OCI-LY7 (cell line): ENCODE data around the gene ABCA8. TPM values are rescaled to one million over a fixed set of nuclear protein-coding genes. Genes with fewer than 3 reads are reported as not detected.

ENCODE experiments used
- BruUV-seq: library from RNA; stranded (reverse); fragments of 400-500 nt; replicated peaks from 2 replicates; lab custom pipeline; 2021; lab: Mats Ljungman, UMichigan
- CTCF ChIA-PET: fragments of 300-600 bp; sonication (Branson Sonifier 250); formaldehyde crosslinking; loops from one replicate; lab custom pipeline; 2022; ENCODE audit warnings: antibody characterized with exemption; ENCODE audit not compliant: unreplicated experiment; lab: Charles Lee
- POLR2A ChIA-PET: fragments of 300-600 bp; sonication (Branson Sonifier 250); formaldehyde crosslinking; loops from one replicate; lab custom pipeline; 2022; ENCODE audit warnings: antibody characterized with exemption; lab: Charles Lee
- DNase-seq: peaks from one replicate; pipeline ENCODE4 v3.0.0-alpha.2; 2015; ENCODE audit warnings: low spot score
- H2AFZ ChIP-seq: fragments of 200-600 bp; sonication (generic), shearing (Covaris generic); 2 replicates; pipeline ENCODE4 v1.6.1; 2014; ENCODE audit warnings: mild to moderate bottlenecking, antibody characterized with exemption, low read length, moderate library complexity
- H3K27ac ChIP-seq: fragments of 200-600 bp; sonication (generic); 2 replicates; pipeline ENCODE4 v1.5.1; 2014; ENCODE audit warnings: mixed run types, low read depth, mild to moderate bottlenecking, moderate library complexity, low read length, inconsistent platforms; ENCODE audit not compliant: poor library complexity, severe bottlenecking
- H3K36me3 ChIP-seq: fragments of 200-600 bp; sonication (generic); 2 replicates; pipeline ENCODE4 v1.6.1; 2014; ENCODE audit warnings: mild to moderate bottlenecking, antibody characterized with exemption, low read length, moderate library complexity, mixed read lengths; ENCODE audit not compliant: insufficient read depth
- H3K4me1 ChIP-seq: fragments of 200-600 bp; sonication (generic); 2 replicates; pipeline ENCODE4 v1.5.1; 2014; ENCODE audit warnings: mild to moderate bottlenecking, low read length; ENCODE audit not compliant: insufficient read depth, poor library complexity, severe bottlenecking
- H3K4me2 ChIP-seq: fragments of 200-600 bp; sonication (generic); 2 replicates; pipeline ENCODE4 v1.6.1; 2014; ENCODE audit warnings: mild to moderate bottlenecking, low read length
- H3K4me3 ChIP-seq: fragments of 200-600 bp; sonication (generic); 2 replicates; pipeline ENCODE4 v1.5.1; 2014; ENCODE audit warnings: mild to moderate bottlenecking, low read depth, low read length; ENCODE audit not compliant: poor library complexity, severe bottlenecking
- H3K79me2 ChIP-seq: fragments of 200-600 bp; sonication (generic); 2 replicates; pipeline ENCODE4 v1.6.1; 2016; ENCODE audit warnings: low read depth, mild to moderate bottlenecking, low read length, moderate library complexity, mixed read lengths; ENCODE audit not compliant: insufficient read depth
- H3K9me2 ChIP-seq: fragments of 200-600 bp; sonication (generic); 2 replicates; pipeline ENCODE4 v1.6.1; 2016; ENCODE audit warnings: mild to moderate bottlenecking, low read length, mixed read lengths; ENCODE audit not compliant: insufficient read depth
- H3K9me3 ChIP-seq: fragments of 200-600 bp; sonication (generic); 2 replicates; pipeline ENCODE4 v1.6.1; 2014; ENCODE audit warnings: mild to moderate bottlenecking, mixed run types, low read length, mixed read lengths
- H4K20me1 ChIP-seq: fragments of 200-600 bp; sonication (generic); 2 replicates; pipeline ENCODE4 v1.6.1; 2014; ENCODE audit warnings: mild to moderate bottlenecking, antibody characterized with exemption, low read length, moderate library complexity, mixed read lengths; ENCODE audit not compliant: insufficient read depth
- EZH2phosphoT487 ChIP-seq: fragments of 200-600 bp; sonication (generic); IDR thresholded peaks from 2 replicates; pipeline ENCODE4 v1.6.1; 2018; ENCODE audit warnings: low read depth, borderline replicate concordance, mild to moderate bottlenecking, mixed run types, antibody characterized with exemption, low read length, moderate library complexity, mixed read lengths
- intact Hi-C: fragments of 100-400 bp; cut with micrococcal nuclease; formaldehyde crosslinking; loops from one replicate; pipeline ENCODE4 v1.10.0; 2022; ENCODE audit not compliant: unreplicated experiment
- total RNA-seq, 2 experiments: library from RNA; depleted of rRNA in 1 of 2; stranded (reverse); fragments of >200 nt in 1 of 2; shearing (Covaris generic) in 1 of 2; gene quantifications; 2 replicates each; pipeline ENCODE4 v1.2.3, GENCODE V29; 2014 to 2022
- TF ChIP-seq, protein P1 (sequence below): fragments of 200-600 bp; sonication (generic); conservative IDR thresholded peaks from 2 replicates; pipeline ENCODE4 v1.5.1; 2014; ENCODE audit warnings: mild to moderate bottlenecking, antibody characterized with exemption, low read length, moderate library complexity, mixed read lengths

The ABCA8 gene
- total RNA-seq, 2 experiments from 2014 or later = not detected

DNA sequence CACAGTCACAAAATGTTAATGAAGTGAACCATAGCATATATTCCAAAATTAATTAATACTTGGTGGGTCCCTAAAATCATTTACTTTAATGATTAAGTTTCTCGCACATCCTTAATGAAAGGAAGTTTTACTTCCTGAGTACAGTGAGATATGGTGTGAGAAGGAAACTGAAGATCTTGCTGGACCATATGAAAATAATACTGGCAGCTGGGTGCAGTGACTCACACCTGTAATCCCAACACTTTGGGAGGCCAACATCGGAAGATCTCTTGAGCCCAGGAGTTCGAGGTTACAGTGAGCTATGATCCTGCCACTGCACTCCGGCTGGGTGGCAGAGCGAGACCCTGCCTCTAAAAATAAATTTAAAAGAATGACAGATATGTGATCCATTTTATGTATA, 62.5 kb downstream of the ABCA8 start:
- H3K4me2 ChIP-seq = no peak overlapping the region
- H3K4me3 ChIP-seq = no peak overlapping the region
- no TSS peak for BruUV-seq
- no peaks in the 10 kb centered on the region for H3K9me3 ChIP-seq
- CTCF ChIA-PET = no interaction called here
- no peak for DNase-seq
- TF ChIP-seq, protein P1, sequence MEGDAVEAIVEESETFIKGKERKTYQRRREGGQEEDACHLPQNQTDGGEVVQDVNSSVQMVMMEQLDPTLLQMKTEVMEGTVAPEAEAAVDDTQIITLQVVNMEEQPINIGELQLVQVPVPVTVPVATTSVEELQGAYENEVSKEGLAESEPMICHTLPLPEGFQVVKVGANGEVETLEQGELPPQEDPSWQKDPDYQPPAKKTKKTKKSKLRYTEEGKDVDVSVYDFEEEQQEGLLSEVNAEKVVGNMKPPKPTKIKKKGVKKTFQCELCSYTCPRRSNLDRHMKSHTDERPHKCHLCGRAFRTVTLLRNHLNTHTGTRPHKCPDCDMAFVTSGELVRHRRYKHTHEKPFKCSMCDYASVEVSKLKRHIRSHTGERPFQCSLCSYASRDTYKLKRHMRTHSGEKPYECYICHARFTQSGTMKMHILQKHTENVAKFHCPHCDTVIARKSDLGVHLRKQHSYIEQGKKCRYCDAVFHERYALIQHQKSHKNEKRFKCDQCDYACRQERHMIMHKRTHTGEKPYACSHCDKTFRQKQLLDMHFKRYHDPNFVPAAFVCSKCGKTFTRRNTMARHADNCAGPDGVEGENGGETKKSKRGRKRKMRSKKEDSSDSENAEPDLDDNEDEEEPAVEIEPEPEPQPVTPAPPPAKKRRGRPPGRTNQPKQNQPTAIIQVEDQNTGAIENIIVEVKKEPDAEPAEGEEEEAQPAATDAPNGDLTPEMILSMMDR = no peak
- TF ChIP-seq EZH2phosphoT487 = no peak
- POLR2A ChIA-PET = interaction anchor here (1.2 kb wide), 1 partner anchor 12 kb away, joined by 3 read pairs; no protein-coding TSS in a partner anchor
- intact Hi-C loops = no loop called here
- H4K20me1 ChIP-seq = no peaks in the 10 kb centered on the region
- no peak overlapping the region for H2AFZ ChIP-seq
- H3K36me3 ChIP-seq = no peaks in the 10 kb centered on the region
- no peaks in the 10 kb centered on the region for H3K9me2 ChIP-seq
- H3K27ac ChIP-seq = no peak overlapping the region
- H3K79me2 ChIP-seq = no peaks in the 10 kb centered on the region
- H3K4me1 ChIP-seq = no peaks in the 10 kb centered on the region

DNA sequence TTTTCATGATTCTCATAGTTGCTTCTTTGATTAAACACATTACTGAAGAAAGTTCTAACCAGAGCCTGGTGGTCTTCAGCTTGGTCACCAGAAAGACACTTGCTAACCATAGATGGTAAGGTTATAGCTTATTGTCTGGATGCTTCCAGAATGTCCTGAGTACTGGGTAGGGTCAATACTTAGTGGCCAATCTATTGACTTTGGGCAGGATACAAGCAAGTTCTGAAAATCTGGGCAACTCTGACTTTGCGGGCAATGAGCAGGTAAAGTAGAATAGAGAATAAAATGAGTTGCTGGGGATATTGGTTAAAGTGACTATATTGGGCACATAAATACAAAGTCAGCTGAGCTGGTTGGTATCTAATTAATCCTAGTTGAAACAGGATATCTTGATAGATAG, 63.0 kb downstream of the ABCA8 start:
- POLR2A ChIA-PET = interaction anchor here (1.2 kb wide), 1 partner anchor 12 kb away, joined by 3 read pairs; no protein-coding TSS in a partner anchor
- H3K4me1 ChIP-seq = no peaks in the 10 kb centered on the region

DNA sequence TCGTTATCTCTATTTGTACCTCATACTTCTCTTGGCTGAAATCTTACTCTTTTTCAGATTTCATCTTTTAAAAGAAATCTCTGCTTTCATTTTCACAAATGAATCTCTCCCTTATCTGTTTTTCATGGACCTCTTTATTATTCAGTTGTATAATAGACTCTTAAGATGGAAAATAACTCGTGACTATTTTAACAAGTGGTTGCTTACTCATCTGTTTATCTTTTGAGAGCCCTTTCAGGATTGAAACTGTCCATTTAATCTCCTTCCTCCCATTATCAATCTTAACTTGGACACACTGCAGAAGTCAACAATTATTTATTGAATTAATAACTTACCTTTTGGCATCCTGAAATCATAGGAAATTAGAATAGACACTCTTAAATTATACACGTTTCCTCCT, 68.8 kb downstream of the ABCA8 start:
- POLR2A ChIA-PET = no interaction called here
- Histone ChIP-seq H3K9me3 (no peaks in the 10 kb centered on the region), H3K4me2 (no peak overlapping the region), H3K4me3 (no peak overlapping the region), H2AFZ (no peak overlapping the region), H3K4me1 (no peaks in the 10 kb centered on the region), H3K79me2 (no peaks in the 10 kb centered on the region), H4K20me1 (no peaks in the 10 kb centered on the region), H3K27ac (no peak overlapping the region), H3K9me2 (no peaks in the 10 kb centered on the region), H3K36me3 (no peaks in the 10 kb centered on the region)
- TF ChIP-seq, protein P1 = no peak
- no peak for TF ChIP-seq EZH2phosphoT487
- DNase-seq = no peak
- CTCF ChIA-PET = no interaction called here
- no TSS peak for BruUV-seq
- intact Hi-C loops = no loop called here

More for the DNA sequence above, 63.0 kb downstream of the ABCA8 start:
- CTCF ChIA-PET = no interaction called here
- DNase-seq = no peak
- no peak for TF ChIP-seq EZH2phosphoT487
- TF ChIP-seq, protein P1 = no peak
- H2AFZ ChIP-seq = no peak overlapping the region
- H3K9me3 ChIP-seq = no peaks in the 10 kb centered on the region
- intact Hi-C loops = no loop called here
- H3K27ac ChIP-seq = no peak overlapping the region
- H3K9me2 ChIP-seq = no peaks in the 10 kb centered on the region
- BruUV-seq = no TSS peak
- H3K4me3 ChIP-seq = no peak overlapping the region
- no peak overlapping the region for H3K4me2 ChIP-seq
- no peaks in the 10 kb centered on the region for H4K20me1 ChIP-seq
- no peaks in the 10 kb centered on the region for H3K79me2 ChIP-seq
- H3K36me3 ChIP-seq = no peaks in the 10 kb centered on the region
